HG03342 (cell line): ENCODE data around the gene ZNF133.

Source experiments
- ATAC-seq: cut with Tn5 transposase; IDR thresholded peaks from one replicate; pipeline ENCODE4 v1.9.1; 2021; ENCODE audit warnings: mild to moderate bottlenecking, moderate library complexity; ENCODE audit not compliant: unreplicated experiment

ZNF133 gene

GRCh38 chr20:18360635-18361034, 72.3 kb downstream of the ZNF133 start:
- ATAC-seq = no peak

- ATAC-seq = no peak
Measured at GRCh38 chr20:18361678-18362077, 73.4 kb downstream of the ZNF133 start.

GRCh38 chr20:18362916-18363315, 74.6 kb downstream of the ZNF133 start:
- ATAC-seq = no peak

GRCh38 chr20:18363708-18364107, 75.4 kb downstream of the ZNF133 start:
- no peak for ATAC-seq

- ATAC-seq = no peak
Measured at GRCh38 chr20:18364768-18365167, 76.4 kb downstream of the ZNF133 start.
